T-helper 2 cell (primary cell): ENCODE measurements around the gene TPRX2.
A peak's percentile ranks its signal among the peaks of the same experiment; 100 is the strongest.
"Not testable (repeated sequence)": the region's sequence is repeated elsewhere in the genome, so short reads cannot be mapped to it uniquely, and the experiment has no call there.

ENCODE experiments used
- DNase-seq, 5 experiments: peaks; one replicate each; pipeline versions ENCODE4 v3.0.0 to v3.0.0-alpha.2; 2012 to 2022
- total RNA-seq, 2 donors: gene quantifications; one replicate each; lab custom pipeline; 2026; lab: John Stamatoyannopoulos, UW

TPRX2 gene, protein sequence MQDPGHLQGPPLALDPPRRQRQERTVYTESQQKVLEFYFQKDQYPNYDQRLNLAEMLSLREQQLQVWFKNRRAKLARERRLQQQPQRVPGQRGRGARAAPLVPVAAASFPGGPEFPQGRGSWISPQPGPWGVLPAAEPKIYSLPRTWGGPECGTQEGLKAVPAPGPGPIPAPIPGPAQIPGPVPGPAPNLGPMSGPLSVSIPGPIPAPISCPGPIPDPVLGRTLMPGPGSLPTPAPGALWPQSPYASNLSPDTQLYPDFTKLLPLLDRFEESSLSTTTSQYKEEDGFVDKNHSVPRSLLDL
- 0 reads per million in 2 donors for total RNA-seq

DNA sequence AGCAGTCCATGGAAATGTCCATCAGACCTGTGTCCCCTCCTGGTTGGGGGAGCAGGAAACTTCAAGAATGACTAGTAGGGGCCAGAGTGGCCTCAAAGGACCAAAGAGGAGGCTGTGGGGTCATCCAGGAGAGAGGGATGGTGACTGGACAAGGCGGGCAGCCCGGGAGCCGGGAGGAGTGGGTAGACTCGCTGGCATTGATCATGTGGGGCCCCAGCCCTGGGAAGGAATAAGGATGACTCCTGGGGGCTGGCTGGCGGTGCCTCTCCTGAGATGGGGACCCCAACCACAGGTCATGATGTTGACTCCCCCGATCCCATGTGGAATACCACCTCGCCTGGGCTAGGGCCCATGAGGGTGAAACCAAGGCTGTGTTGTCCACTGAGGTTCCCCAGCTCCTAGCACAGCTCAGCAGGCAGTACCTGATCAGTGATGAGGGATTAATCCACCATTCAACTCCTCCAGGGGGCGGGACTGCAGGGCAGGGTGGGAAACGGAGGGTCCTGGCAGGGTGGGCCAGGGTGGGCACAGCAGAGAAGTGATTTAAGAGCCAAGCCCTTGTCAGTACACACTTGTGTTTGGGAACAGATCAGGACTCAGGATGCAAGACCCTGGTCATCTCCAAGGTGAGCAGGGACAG lies at the start of gene TPRX2:
TPRX2 (plus strand) TSS at position 590 of the 640 bp plus-strand sequence; CDS start at position 602, 12 bp downstream.
- DNase-seq, result not testable (repeated sequence)

DNA sequence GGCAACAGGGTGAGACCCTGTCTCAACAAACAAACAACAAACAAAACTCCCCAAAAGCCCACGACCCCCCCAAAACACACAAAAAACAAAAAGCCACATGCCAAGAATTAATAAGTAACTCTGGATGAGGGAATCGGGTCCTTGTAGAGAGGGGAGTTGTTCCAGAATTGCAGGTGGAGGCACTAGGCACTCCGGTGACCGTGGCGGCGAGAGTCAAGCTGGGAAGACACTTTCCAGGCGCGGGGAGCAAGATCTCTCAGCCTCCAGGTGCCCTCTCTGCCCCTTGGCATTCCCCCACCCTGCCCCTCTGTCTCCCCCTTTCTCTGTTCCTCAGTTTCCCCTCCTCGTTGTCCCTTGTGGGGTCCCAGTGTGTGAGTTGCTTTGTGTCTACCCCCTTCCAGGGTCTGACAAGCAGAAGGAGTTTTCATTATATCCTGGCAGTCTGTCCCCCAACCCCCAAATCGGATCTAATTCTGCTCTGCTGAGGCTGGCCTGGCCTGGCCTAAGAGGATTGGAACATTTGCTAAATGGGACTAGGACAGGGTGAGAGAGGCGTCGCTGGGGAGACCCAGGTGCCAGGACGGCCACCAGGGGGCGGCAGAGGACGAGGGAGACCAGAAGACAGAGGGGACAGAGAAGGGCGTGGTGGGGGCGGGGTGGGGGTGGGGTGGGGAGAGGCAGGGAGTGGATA lies 45.6 kb upstream of the TPRX2 start:
- DNase-seq, result peak; percentile 16 to 70 (median 58)

DNA sequence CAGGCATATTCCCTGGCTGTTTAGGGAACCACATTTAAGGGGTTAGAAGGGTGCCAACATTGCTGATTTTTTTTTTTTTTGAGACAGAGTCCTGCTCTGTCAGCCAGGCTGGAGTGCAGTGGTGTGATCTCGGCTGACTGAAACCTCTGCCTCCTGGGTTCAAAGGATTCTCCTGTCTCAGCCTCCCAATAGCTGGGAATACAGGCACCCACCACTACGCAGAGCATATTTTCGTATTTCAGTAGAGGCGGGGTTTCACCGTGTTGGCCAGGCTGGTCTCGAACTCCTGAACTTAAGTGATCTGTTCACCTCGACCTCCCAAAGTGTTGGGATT lies 45.1 kb upstream of the TPRX2 start:
- DNase-seq, result no peak

DNA sequence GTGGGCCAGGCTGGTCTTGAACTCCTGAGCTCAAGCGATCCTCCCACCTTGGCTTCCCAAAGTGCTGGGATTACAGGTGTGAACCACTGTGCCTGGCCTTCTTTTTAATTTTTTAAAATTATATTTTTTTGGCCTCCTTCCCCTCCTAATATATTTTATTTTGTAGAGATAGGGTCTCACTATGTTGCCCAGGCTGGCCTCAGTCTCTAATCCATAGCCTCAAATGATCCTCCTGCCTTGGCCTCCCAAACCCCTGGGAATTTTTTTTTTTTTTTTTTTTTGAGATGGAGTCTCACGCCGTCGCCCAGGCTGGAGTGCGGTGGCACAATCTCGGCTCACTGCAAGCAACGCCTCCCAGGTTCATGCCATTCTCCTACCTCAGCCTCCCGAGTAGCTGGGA lies 42.8 kb upstream of the TPRX2 start:
- DNase-seq, result not testable (repeated sequence)

DNA sequence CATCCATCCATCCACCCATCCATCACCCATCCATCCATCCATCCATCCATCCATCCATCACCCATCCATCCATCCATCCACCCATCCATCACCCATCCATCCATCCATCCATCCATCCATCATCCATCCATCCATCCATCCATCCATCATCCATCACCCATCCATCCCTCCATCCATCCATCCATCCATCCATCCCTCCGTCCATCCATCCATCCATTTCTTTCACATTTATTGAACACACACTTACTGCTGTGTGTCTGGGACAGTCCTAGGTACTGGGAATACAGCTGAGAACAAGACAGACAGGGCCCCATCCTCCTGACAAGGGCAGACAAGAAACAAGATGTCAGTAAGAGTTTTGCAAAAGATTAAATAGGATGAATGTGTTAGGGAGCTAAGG lies 40.8 kb upstream of the TPRX2 start:
- DNase-seq, result not testable (repeated sequence)

DNA sequence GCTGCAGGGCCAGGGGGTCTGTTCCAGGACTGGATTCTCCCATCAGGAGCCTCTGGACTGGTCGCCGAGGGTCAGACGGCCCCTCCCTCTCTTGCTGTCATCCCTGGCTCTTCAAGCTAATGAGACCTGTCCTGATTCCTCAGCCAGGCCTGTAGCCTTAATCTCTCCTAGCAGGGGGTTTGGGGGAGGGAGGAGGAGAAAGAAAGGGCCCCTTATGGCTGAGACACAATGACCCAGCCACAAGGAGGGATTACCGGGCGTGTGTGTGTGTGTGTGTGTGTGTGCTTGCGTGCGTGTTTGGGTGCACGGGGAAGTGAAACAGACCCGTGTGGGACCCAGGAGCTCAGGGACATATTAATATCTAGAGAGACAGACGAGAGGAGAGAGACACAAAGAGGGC lies 39.2 kb upstream of the TPRX2 start:
- no peak for DNase-seq

DNA sequence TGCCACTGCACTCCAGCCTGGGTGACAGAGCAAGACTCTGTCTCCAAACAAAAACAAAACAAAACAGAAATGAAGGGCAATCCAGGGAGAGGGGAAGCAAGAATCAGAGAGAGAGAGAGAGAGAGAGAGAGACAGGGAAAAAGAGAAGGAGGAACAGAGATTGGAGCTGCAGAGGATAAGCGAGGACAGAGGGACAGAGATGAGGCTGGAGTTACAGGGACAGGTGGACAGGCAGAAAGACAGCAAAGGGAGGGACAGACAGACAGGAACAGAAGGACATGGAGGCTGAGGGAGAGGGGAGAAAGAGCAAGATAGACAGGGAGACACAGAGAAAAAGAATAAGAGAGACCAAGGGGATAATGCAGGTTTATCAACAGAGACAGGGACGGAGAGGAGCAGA lies 38.6 kb upstream of the TPRX2 start:
- no peak for DNase-seq

DNA sequence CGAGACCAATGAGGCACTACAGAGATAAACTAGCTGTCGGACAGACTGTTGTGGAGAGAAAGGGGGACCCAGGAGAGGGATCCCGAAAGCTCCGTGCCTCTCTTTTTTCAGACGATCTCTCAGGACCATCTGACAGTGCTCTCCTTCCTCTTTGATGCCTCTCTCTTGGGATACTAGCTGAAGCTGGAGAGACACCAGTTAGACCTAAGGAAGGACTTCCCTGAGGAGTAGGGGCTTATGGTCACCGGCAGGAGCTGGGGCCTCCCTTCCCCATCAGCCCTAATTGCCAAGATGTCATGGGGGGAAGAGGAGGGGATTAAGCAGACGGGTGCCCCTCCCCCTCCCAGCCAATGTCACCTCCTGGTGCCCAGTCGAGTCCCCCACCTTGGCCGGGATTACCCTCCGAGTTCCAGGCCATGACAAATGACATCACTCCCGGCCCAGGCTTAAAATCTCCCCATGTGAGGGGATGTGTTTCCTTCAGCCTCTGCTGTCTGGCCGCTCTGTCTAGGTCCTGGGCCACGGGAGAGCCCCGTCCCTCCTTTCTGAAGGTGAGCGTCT lies 37.5 kb upstream of the TPRX2 start, which contains the start of gene CRX:
CRX (plus strand) TSS at position 478 of the 561 bp plus-strand sequence. CDS start 12,507 bp downstream, outside the sequence.
- no peak for DNase-seq

DNA sequence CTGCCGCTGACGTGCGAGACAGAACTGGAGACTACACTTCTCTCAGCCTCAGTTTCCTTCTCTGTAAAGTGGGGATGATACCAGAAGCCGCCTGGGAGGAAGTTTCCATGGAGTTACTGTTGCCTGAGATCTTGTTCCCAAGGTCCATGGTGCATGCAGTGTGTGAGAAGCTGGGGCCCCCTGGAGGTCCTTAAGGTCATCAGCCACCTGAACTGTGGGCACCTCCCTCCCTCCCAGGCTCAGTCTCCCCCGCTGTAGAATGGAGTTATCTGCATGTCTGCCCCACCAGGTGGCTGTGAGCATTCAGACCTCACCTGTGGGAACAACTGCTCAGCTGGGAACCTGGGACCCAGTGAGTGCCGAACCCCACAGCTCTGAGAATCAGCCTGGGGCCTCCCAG lies 34.6 kb upstream of the TPRX2 start:
- DNase-seq, result no peak

DNA sequence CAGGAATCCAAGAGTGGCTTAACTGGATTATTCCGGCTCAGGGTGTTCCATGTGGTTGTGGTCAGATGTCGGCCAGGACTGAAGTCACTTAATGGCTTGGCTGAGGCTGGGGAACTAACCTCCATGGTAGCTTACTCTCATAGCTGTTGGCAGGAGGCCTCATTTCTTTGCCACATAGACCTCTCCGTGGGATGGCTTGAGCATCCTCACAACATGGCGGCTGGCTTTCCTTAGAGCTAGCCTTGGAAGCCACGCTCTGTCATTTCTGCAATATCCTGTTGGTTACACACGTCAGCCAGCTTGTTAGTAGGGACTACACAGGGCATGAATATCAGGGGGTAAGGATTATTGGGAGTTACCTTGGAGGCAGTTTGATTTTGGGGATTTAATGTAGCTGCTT lies 32.2 kb upstream of the TPRX2 start:
- DNase-seq, result no peak

DNA sequence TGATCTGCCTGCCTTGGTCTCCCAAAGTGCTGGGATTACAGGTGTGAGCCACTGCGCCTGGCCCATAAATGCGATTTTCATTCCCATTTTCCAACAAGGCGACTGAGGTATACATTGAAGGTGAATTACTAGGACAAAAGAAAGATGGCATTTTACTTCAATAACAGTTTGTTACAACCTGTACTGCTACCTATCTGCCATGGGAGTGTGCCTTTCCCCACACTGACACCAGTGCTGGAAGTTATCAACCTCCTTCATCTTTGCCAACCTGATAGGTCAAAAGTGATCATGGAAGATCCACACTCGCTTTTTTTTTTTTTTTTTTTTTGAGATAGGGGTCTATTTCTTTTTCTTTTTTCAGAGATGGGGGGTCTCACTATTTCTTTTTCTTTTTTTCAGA lies 26.3 kb upstream of the TPRX2 start:
- DNase-seq, result no peak

DNA sequence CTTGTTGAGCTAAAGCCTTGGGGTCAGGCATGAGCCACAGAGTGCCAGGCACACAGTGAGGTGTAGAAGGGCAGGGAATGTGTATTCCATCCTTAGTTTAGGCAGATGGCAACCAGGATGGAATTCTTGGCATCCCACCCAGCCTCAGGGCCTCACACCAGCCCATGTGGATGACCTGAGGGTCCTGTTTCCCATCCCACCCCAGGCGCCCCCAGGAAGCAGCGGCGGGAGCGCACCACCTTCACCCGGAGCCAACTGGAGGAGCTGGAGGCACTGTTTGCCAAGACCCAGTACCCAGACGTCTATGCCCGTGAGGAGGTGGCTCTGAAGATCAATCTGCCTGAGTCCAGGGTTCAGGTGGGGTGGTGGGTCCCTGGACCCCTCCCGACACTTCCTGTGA lies 23.0 kb upstream of the TPRX2 start:
- DNase-seq, result no peak

DNA sequence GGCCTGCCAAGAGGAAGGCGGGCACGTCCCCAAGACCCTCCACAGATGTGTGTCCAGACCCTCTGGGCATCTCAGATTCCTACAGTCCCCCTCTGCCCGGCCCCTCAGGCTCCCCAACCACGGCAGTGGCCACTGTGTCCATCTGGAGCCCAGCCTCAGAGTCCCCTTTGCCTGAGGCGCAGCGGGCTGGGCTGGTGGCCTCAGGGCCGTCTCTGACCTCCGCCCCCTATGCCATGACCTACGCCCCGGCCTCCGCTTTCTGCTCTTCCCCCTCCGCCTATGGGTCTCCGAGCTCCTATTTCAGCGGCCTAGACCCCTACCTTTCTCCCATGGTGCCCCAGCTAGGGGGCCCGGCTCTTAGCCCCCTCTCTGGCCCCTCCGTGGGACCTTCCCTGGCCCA lies 19.6 kb upstream of the TPRX2 start:
- DNase-seq, result no peak

DNA sequence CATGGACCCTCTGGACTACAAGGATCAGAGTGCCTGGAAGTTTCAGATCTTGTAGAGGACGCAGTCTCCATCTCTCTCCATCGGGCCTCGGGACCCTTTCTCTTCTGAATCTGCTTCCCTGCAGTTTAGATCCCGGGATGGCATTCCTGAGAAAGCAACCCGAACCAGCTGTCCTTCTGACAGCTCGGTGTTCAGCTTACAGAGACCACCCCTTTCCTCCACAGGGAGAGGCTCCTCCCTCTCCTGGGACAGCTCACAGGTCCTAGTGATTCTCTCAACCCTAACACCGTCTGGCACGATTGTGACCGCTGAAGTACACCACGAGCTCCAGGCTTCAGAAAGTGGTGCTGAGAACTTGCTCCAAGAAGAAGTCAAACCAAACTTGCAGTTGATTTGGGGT lies 19.1 kb upstream of the TPRX2 start:
- DNase-seq, result no peak

DNA sequence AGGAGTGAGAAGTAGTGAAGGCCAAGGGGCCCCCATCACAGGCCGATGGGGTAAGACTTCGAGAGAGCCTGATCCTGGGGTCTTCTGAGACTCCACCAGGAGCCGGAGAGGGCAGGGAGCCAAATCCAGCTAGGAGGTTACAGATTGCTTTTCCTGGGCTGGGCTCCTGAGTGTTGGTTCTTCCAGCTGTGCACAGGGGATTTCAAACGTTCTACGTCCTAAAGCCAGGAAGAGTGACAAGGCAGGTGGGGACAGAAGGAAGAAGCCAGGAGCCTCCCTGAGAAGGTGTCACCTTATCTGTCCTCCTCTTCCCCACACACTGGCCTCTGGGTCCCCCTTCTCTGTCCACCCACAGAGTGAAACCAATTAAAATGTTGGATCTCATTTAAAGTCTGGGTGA lies 16.1 kb upstream of the TPRX2 start:
- DNase-seq, result no peak

DNA sequence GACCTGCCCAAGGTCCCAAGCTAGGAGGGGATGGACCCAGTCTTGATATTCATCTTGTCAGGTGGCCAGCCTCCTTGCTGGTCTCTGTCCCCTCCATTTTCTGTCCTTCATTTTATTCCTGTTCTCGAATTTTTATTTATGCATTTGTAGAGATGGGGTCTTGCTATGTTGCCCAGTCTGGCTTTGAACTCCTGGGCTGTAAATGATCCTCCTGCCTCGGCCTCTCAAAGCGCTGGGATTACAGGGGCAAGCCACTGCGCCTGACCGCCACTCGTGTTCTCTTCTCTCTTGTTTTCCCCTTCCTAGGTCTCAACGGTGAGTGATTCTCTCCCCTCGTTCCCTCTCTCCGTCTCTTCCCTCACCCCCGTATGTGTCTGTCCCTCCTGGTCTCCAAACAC lies 10.6 kb upstream of the TPRX2 start:
- DNase-seq, result no peak

DNA sequence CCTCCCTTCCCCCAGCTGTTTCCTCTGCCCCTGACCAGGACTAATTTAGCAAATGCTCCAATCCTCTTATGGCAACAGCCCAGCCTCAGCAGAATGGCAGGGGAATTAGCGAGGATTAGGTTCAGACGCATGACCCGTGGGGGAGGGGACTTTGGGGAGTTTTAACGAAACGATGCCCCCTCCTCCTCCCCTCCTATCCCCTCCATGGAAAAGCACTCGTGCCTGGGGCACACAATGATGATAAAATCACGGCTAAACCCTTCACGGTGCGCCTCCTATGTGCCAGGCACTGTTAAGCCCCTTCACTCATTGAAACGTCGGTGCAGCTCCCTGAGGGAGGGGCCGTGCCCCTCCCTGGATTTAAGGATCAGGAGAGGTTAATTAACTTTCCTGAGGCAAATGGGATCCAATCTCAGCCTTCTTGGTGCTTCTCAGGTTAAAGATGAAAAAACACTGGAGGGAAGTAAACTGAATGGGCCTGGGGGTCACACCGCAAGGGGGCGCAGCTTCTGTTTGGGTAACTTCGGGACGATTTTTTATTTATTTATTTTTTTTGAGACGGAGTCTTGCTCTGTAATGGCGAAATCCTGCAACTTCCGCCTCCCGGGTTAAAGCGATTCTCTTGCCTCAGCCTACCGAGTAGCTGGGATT lies 10.1 kb upstream of the TPRX2 start:
- peak in 2 of 5 experiments; percentile 3 to 45 for DNase-seq

DNA sequence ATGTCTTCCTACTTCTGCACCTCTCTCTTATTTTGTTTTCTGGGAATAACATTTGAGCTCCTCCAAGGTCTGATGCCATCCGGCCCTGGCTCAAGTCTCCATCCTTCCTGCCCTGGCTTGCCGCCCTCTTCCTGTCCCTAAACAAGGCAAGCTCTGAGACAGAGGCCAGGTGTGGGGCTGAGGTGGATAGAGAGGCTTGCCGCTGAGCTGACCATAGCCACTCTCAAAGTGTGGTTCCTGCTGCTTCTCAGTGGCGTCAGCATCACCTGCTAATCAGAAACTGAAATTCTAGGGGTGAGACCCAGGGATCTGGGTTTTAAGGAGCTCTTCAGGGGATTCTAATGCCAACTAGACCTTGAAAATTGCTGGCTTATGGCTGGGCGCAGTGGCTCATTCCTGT lies 6.0 kb upstream of the TPRX2 start:
- no peak for DNase-seq

DNA sequence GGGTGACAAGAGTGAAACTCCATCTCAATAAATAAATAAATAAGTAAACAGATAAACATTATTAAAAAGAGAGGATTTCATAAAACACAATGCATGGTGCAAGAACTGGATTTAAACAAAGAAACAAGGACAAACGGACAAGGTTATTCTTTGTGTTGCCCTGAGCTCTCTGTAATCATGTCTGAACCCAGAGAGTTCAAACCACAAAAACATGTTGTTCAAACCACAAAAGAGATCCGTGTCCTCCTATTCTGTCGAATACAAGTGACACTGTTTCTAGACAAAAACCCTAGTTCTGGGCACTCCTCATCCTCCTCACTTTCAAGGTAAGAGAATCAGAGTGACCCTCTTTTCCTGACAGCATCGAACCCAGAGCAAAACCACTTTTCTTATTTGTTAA lies 4.6 kb upstream of the TPRX2 start:
- DNase-seq, result peak in 1 of 5 experiments; percentile 11

DNA sequence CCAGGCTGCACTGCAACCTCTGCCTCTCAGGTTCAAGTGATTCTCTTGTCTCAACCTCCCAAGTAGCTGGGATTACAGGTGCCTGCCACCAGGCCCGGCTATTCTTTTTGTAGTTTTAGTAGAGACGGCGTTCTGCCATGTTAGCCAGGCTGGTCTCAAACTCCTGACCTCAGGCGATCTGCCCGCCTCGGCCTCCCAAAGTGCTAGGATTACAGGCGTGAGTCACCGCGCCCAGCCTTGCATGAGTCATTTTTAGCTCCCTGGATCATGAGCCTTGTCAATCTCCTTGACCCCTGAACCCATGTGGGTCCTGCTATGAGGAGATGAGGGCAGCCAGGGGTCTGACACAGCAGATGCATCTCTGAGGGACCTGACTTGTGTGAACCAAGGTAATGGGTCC lies 804 bp upstream of the TPRX2 start:
- not testable (repeated sequence) for DNase-seq

DNA sequence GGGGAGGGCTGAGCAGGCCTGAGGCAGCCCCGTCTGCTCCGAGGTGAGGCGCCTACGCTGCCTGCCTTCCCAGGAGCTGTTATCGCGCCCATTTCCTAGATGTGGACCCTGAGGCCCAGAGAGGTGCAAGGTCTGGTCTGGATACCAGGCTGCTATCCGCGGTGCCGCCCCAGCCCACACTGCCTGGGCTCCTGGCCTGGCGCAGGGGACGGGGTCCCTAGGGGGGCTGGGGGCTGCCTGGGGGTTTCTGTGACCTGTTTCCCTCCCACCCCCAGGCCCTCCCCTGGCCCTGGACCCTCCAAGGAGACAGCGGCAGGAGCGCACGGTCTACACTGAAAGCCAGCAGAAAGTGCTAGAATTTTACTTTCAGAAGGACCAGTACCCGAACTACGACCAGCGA lies 803 bp downstream of the TPRX2 start:
- DNase-seq, result not testable (repeated sequence)

DNA sequence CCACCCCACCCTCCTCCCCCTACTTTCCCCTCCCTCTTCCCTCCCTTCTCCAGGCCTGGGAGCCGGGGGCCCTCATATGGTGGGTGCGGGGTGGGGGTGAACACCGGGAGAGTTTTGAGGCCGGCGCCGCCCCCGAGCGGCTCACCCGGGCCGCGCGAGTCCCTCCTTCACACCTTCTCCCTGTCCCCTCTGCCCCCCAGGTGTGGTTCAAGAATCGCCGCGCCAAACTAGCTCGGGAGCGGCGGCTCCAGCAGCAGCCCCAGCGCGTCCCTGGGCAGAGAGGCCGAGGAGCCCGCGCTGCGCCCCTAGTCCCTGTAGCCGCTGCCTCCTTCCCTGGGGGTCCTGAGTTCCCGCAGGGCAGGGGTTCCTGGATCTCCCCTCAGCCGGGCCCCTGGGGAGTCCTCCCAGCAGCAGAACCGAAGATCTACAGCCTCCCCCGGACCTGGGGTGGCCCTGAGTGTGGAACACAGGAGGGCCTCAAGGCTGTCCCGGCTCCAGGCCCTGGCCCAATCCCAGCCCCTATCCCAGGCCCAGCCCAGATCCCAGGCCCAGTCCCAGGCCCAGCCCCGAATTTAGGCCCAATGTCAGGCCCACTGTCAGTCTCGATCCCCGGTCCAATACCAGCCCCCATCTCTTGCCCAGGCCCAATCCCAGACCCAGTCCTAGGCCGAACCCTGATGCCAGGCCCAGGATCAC lies 1.7 kb downstream of the TPRX2 start:
- no peak for DNase-seq
